GM13977 (cell line): Measurements from ENCODE around the gene PLD4.

Experiments
- DNase-seq: peaks from one replicate; pipeline ENCODE4 v3.0.0; 2012; ENCODE audit warnings: low spot score
- CTCF ChIP-seq: IDR thresholded peaks from 2 replicates; pipeline ENCODE4 v1.5.1; 2012; ENCODE audit warnings: mild to moderate bottlenecking, control low read depth; ENCODE audit not compliant: insufficient read depth; ENCODE audit errors: extremely low read depth, missing control alignments
- in situ Hi-C: fragments of 300-500 bp; cut with MboI; formaldehyde crosslinking; loops from one replicate; pipeline ENCODE4 v1.12.0; 2022; ENCODE audit warnings: low sequenced_read_pairs, low pct_unique_long_range_greater_than_20kb, mixed read lengths, inconsistent platforms; ENCODE audit not compliant: unreplicated experiment

PLD4 gene

GRCh38 chr14:104932676-104933631 is 8.3 kb downstream of the PLD4 start:
- peak; percentile 94 for TF ChIP-seq CTCF
- in situ Hi-C loops, result no loop called here
- peak; percentile 96 for DNase-seq

- peak; percentile 23 for DNase-seq
- TF ChIP-seq CTCF, result no peak
- in situ Hi-C loops, result no loop called here
Observed at GRCh38 chr14:104933746-104934733, 9.4 kb downstream of the PLD4 start.

- DNase-seq, result no peak
- no peak for TF ChIP-seq CTCF
- in situ Hi-C loops, result no loop called here
Observed at GRCh38 chr14:104935026-104935650, 10.5 kb downstream of the PLD4 start.

GRCh38 chr14:104935955-104936354 is 11.3 kb downstream of the PLD4 start:
- TF ChIP-seq CTCF, result no peak
- no peak for DNase-seq
- in situ Hi-C loops, result no loop called here

- in situ Hi-C loops, result no loop called here
- TF ChIP-seq CTCF, result no peak
- DNase-seq, result no peak
Observed at GRCh38 chr14:104936361-104937155, 11.9 kb downstream of the PLD4 start.
